HL-60/S4 (cell line): ENCODE results near the gene OLFML1.

Experiments
- in situ Hi-C: fragments of 300-500 bp; cut with MboI; formaldehyde crosslinking; loops from 2 replicates; pipeline ENCODE4 v1.14.3; 2022; ENCODE audit warnings: low sequenced_read_pairs

Gene OLFML1

DNA sequence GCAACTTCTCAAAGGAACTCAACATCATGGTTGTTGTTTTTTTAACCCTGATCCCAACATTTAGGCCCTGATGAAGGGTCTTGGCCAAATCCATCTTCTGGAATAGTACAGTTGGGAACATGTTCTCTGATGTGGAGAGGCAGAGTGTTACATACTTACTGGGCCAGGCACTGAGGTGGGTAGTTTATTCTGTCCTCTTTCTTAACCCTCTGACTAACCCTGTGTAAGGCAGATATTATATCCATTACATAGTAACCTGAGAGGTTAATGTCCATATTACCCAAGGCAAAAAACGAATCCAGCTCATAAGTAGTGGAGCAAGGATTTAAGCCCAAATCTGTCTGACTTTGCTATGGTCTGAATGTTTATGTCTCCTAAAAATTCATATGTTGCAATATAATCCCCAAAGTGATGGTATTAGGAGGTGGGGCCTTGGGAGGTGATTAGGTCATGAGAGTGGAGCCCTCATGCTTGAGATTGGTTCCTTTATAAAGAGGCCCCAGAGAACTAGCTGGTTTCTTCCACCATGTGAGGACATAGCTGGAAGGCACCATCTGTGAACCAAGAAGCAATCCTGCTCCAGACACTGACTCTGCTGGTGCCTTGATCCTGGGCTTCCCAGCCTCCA, 44.8 kb downstream of the OLFML1 start:
- in situ Hi-C loops, result no loop called here

DNA sequence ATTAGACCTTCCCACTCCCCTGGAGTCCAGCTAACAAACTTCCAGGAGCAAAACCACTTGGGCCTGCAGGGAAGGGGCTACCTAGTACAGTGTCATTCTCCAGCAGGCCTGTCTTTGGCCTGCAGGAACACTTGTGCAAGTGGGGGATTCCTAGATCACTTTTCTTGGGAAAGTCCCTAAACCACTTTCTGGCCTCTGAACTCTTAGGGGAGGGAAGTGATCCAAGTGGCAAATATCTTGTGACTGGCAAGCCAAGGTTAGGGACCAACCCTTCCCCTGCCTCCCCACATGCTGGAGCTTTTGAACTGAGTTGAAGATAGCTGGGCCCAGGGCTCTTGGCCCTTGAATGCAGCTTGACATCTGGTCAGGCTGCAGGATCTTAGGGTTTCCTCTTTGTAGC, 45.7 kb downstream of the OLFML1 start:
- in situ Hi-C loops, result no loop called here

DNA sequence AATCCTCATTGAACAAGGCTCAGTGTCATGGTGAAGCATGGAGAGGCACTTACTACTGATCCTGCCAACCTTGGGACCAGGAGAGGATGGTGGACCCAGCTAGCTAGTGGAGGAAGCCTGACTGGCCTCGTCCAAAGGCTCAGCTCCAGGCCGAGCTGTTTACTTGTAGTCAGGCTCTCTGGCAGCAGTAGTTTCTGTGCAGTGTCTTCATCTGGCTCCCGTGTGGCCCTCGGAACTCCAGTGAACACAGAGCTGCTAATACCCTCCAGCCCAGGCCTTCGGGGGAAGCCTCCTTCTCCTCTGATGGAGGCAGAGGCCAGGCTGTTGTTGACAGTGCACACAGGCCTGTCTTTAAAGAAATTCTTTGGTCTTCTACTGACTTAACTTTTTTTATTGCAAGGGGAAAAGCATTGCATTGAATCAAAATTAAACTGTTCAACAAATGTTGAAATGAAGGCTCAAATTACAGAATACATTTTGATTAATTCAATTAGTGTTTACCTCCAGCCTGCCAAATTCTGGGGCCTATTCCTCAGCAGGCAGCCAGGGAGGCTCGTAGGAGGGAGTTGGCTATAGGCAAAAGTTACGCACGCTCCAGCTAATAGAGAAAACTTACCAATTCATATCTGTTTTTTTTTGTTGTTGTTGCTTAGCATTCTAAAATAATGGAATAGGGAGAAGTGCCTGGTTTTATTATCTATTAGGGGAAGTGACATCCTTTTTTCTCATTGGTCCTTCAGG, 47.3 kb downstream of the OLFML1 start:
- in situ Hi-C loops, result no loop called here

DNA sequence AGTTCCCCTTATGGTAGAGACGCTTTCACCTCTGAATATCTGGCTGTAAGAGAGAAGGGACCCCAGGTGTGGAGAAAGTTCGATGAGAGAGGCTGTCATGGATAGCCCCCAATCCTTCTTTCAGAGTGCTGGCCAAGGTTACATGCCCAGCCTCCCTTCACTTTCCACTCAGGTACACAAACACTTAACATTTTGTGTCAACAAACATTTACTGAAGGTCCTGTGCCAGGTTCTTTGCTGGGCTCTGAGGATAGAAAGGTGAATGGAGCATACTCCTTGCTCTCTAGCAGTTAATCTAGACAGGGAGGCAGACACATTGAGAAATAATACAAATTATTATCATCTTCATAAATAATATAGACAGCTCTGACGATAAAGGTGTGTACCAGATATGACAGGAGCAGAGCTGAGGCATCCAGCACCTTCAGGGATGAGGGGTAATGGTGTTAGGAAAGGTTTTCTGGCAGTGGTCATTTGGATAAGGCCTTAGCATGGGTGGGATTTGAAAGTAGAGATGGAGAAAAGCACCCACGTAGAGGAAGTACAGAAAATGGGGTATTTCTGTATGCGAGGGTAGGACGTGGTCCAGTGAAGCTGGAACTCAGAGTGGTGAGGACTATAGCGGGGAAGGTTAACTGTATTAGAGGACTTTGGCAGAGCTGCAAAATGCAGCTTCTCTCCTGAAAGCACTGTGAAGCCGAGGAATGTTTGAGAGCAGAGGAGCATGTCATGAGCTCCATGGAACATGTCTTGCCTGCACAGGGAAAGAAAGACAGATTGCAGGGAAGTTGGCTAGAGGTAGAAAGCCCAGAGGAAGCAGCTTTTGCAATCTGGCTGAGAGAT, 48.1 kb downstream of the OLFML1 start:
- in situ Hi-C loops, result no loop called here

DNA sequence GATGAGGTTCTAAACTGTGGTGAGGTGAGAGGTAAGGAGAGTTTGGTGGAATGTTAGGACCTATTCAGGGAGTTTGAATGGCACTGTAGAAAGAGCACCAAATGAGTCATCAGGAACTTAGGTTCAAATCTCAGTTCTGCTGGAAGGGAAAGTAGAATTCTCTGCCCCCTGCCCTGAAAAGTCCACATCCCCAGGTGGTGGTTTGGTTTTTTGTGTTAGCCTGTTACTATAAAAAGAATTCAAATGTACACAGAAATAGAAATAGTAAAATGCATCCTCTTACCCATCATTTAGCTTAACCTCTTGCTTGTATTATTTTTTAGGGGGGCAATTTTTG, 48.7 kb downstream of the OLFML1 start:
- in situ Hi-C loops, result no loop called here

DNA sequence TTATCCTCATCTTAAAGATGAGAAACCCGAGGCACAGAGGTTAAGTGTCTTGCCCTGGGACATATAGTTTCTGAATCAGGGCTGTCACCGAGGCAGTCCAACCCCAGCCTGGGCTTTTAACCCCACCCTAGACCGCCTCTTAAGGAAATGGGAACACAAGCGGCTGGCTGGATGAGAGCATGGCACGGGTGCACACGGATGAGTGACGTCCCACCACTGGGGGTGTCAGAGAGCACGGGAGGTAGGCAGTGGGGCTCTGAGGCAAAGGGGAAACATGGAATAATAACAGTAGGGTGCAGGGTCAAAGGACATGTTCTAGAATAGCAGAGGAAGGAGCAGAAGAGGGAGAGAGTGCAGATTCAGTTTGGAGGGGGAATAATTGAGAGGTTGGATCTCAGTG, 50.8 kb downstream of the OLFML1 start:
- in situ Hi-C loops, result no loop called here

DNA sequence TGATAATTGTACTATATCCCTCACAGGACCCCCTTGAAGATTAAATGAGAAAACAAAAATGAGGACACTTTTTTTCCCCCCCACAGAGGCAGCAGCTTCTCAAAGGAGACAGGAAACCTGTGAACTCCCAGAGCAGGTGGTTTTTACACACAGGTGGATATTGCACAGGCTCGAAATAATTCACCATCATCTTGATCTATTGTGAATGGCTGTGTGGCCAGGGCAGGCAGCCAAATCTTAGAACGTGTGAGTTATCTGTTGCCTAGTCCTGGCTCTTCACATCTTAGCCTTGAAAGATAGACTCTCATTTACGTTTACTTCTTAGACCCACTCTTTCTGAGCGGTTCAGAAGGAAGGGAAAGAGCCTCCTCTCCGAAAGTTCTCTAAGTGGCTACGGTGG, 52.0 kb downstream of the OLFML1 start:
- in situ Hi-C loops, result no loop called here

DNA sequence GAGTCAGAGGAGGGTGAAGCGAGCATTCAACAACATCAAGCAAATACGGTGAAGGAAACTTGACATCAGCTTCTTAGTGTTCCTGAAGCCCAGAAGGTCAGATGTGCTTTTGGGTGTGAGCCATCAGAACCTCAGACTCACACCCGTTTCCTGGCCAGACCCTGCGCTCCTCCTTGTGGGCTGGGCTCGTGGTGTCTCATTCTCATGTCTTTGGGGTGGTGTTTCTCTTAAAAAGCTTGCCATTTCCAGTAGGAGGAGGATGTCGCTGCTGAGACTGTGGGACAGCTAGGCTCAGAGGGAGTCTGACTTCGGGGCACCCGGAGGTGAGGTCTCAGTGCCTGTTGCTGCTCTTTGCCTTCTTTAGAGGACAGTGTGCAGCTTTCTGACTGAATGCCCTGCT, 52.7 kb downstream of the OLFML1 start:
- in situ Hi-C loops, result no loop called here

DNA sequence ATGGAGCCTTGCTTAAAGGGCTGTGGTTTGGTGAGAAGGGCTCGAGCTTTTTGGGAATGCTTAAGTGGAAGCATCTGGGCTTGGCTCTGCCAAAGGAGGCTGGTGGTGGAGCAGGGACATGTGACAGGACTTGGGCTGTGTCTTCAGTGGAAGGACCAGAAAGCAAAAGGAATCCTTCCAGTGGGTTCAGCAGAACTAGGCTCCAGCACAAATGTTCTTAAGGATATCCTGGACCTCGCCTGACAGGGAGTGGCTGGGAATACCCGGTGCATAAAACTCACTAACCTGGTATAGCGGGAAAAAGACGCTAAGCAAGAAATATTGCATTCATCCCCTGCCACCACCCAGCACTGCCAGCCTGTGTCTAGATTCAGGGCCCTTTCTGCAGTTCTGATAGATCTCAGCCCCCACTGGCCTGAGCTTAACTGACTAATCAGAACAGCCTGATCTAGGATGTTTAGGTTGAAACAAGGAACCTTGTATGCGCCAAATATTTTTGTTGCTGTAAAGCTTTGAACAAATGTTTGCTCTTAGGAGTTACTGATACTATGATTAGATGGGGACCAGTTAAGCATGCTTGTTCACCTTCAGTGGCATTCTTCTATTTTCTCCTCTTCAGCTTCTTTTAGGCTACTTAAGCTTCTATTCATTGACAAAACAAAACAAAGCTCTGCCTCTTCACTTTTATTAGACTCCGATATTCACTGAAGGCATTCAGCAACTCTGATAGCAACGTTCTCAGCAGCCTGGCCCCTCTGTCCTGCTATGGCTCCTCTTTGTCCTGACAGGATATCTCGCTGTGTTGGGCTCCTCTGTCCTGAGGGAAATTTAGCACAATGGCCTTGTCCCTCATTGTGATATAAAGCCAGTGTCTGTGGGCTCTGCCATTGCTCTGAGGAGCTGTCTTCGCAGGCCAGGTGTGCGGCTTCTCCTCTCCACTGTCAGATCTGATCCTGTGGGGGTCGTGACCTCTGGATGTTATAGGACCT, 53.5 kb downstream of the OLFML1 start:
- in situ Hi-C loops, result no loop called here

DNA sequence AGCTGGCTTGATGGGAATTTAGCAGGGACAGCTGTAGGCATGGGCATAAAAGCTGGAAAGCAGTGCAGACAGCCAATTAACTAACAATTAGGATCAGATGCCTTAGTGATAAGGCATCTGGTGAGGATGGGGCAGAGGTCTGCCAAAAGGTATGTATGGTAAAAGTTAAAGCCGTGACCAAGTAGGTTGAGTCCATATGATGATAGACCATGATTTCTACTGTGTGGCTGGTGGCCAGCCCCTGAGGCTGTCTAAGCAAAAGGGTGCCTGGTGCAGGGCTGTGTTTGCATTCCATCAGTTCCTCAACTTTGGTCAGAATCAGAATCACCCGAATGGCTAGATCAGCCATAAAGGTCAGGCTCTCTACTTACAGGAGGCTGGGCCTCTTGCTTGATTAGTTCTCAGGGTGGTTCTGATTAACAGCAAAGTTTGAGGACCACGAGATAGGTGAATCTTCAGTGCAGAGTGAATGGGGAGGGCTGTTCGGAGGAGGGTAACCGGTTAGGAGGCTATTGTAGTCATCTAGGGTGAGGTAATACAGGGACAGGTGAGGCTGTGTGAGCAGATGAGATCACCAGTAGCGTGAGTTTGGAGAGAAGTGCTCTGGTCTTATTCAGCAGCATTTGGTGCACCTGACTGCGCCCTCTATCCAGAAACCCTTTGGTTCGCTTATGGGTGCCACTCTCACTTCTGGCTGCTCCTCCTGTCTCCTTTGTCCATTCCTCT, 55.7 kb downstream of the OLFML1 start:
- in situ Hi-C loops, result no loop called here

DNA sequence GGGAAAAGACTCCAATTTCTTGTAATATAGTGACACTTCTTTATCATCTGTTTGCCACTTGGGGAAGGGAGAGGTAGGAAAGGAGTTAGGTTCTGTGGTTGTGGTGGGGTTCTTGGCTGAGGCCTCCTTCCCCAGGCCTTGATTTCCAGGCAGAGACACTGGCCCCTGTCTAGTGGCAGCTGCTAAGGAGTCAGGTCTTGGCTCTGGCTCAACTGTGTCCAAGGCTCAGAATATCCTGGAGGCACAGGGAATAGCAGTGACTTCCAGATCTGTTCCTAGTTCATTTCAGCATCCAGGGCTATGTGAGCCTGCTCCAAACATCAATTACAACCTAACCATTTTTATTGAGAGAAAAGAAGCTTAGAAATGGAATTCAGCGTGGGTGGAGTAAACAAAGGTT, 58.0 kb downstream of the OLFML1 start:
- in situ Hi-C loops, result no loop called here

DNA sequence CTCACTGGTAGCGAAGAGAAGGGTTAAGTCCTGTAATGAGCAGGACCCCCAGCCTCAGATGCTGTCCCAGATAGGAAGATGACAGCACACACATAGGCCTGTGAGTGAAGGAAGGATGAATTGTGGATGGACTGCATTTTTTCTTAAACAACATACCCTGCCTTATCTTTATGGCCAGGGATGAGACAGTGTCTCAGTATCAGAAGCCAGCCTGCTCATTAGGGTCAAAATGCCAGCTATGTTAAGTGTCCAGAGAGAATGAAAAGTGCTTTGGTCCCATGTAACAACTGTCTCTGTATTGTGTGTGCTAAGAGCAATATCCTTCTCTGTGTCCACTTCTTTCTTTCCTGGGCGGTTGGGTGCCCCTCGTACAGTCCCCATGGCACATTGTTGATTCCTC, 58.7 kb downstream of the OLFML1 start:
- in situ Hi-C loops, result no loop called here

DNA sequence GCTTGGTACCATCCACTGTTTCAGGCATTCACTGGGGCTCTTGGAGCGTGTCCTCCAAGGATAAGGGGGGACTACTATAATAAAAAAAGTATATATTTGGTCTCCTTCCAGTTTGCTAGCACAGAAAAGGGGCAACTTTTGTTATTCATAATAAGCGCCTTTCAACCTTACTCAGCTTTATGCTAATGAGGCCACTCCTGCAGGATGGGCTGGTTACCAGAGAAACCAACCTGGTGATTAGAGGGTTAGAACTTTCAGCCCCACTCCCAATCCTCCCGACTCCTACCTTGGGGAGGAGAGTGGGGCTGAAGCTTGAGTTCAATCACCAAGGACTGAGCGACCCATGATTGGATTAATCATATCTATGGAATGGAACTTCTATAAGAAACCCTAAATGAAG, 60.3 kb downstream of the OLFML1 start:
- in situ Hi-C loops, result no loop called here

DNA sequence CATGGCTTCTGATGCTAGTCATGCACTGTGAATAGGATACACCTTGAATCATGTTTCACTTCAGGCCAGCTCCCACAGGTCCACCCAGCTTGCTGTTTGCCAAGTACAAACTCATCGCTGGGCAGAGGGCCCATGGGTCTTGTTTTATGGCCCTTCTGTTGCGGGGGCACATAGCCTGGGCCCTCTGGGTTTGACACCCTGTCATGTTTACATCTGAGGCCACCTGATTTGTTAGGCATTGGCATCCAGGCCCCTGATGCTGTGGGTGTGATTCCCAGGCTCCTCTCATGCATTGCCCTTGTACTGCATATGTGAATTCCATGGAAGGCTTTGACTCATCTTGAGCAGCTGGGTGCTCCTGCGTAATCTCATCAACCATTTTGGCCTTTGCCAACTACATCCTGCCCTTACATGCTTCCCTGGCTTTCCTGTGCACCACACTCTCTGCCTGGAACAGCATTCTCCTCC, 61.1 kb downstream of the OLFML1 start:
- in situ Hi-C loops, result no loop called here

DNA sequence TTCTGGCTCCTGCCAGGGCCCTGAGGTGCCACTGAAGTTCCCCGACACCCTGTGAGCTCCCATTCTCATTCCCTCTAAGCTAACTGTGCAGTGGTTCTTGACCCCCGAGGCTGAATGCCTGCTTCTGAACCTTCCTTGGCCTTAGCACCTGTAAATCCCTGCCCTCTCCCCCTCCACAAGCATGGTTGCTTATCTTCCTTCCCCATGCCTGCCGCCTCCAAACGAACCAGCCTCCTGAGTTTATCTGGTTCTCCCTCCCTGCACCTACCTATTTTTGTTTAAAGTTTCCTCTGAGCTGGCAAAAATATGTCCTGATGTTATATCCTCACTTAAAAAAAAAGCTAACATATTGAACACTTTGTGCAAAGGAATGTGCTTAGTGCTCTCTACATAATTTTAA, 62.4 kb downstream of the OLFML1 start:
- in situ Hi-C loops, result no loop called here

DNA sequence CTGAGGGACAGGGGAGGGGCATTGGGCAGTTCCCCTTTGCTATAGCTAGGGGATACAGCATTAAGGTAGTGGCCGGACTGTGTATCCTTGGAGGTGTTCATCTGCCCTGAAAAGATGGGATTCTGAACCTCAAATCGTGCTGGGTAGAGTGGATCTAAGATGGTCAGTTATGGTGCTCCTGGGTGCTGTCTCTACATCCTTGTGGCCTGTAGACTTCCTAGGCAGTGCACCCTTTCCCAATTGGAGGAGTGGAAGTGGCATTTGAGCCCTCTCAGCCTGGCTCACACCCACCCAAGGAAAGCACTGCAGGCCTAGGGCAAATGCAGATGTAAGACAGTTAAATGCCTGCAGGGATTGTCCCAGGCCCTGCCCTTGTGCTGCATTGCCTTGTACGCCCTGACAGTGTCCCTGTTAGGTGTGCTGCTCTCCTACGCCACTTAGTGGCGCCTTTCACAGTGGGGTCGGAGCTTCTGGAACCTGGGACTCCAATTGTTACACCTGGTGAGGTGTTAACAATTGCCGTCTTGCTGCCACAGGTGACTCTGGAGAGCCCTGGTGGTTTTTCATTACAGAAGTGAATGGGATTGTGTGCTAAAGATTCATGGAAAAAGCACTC, 63.5 kb downstream of the OLFML1 start:
- in situ Hi-C loops, result no loop called here

DNA sequence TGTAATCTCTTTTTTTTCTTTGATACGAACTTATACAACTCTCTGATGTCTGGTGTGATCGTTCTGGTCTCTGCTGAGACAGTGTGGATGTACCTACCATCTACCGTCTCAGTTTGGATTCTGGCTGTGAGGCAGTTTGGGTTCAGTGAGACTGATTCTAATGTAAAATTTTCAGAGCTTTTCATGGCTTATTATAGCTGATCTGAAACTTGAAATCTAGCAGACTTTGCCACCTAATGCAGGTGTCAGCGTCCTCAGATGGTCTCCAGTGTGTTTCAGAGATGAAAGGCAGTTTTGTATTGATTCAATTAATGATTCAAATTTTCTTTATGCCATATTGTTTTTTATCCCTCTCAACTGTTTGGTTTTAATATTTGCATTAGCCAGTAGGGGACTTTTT, 64.4 kb downstream of the OLFML1 start:
- in situ Hi-C loops, result loop anchor here (25.0 kb wide), 1 partner anchor 113 kb away; the partner anchor contains the start of gene CYB5R2

DNA sequence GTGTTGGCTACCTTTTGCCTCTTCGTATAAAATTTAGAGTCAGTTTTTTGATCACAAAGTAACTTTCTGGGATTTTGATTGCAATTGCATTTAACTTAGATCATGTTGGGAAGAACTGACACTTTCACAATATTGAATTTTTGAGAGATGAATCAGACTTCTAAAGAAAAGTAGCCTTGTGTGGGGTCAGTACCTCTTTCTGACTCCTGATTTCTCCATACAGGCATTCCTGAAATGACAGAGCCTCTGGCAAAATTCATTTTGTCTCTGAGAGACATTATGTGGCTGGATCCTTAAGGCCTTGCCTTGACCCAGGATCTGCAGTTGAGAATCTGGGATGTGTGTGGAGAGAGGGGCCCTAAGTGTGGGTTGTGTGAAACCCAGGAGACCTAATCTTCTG, 66.3 kb downstream of the OLFML1 start:
- in situ Hi-C loops, result loop anchor here (25.0 kb wide), 1 partner anchor 111 kb away; the partner anchor contains the start of gene CYB5R2

DNA sequence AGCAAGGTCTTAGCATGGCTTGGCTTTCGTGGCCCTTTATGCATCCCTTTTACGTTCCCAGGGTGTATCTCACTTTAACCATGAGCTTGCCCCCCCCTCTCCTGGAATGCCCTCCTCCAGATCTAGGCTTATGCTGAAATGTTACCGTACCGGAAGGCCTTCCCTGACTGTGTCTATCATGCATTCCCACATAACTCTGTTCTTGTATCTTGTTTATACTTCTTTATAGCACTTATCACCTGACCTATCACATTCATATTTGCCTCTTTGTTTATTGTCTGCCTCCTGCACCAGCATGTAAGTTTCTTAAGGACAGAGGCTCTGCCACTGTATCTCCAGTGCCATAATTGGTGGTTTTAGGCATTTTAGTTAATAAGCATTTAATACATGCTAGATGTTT, 67.4 kb downstream of the OLFML1 start:
- in situ Hi-C loops, result loop anchor here (25.0 kb wide), 1 partner anchor 110 kb away; the partner anchor contains the start of gene CYB5R2
